Vagina (tissue), 2 donors: Measurements from ENCODE around the gene CR1. TPM values are rescaled to one million over a fixed set of nuclear protein-coding genes. Genes with fewer than 3 reads are reported as not detected.

Source experiments
- DNase-seq, 2 donors: peaks; one replicate each; pipeline ENCODE4 v3.0.0-alpha.2; 2017; ENCODE audit errors: extremely low spot score in 2 of 2
- H3K27ac ChIP-seq: fragments of 200-600 bp; sonication (generic); one replicate; pipeline ENCODE4 v1.5.1; 2019
- H3K27me3 ChIP-seq: fragments of 200-600 bp; sonication (generic); one replicate; pipeline ENCODE4 v1.5.1; 2019
- H3K36me3 ChIP-seq, 2 donors: fragments of 200-600 bp; sonication (generic); one replicate each; pipeline ENCODE4 v1.5.1; 2017 to 2019
- H3K4me1 ChIP-seq: fragments of 200-600 bp; sonication (generic); one replicate; pipeline ENCODE4 v1.5.1; 2019
- H3K4me3 ChIP-seq, 2 donors: fragments of 200-600 bp; sonication (generic); 1 replicate in 1 of 2; 2 replicates in 1 of 2; pipeline ENCODE4 v1.5.1; 2016 to 2019
- H3K9me3 ChIP-seq: fragments of 200-600 bp; sonication (generic); one replicate; pipeline ENCODE4 v1.5.1; 2019
- CTCF ChIP-seq, 3 experiments: fragments of 450-650 bp in 2 of 3; fragments of 200-600 bp in 1 of 3; sonication (generic) in 1 of 3; IDR thresholded peaks; one replicate each; pipeline ENCODE4 v1.5.1; 2017 to 2019; ENCODE audit warnings: antibody characterized with exemption in 3 of 3, mild to moderate bottlenecking in 2 of 3, moderate library complexity in 2 of 3
- POLR2A ChIP-seq, 2 donors: fragments of 450-650 bp; IDR thresholded peaks; one replicate each; pipeline ENCODE4 v1.6.1; 2017; ENCODE audit warnings: antibody characterized with exemption in 2 of 2, mild to moderate bottlenecking in 2 of 2, moderate library complexity in 2 of 2
- POLR2AphosphoS5 ChIP-seq, 2 donors: sonication (generic); formaldehyde crosslinking; IDR thresholded peaks; one replicate each; pipeline ENCODE4 v1.9.0; 2017; ENCODE audit warnings: antibody characterized with exemption in 2 of 2, mild to moderate bottlenecking in 2 of 2, low read depth in 1 of 2; ENCODE audit not compliant: insufficient read depth in 1 of 2
- intact Hi-C: fragments of 100-400 bp; cut with DNase I; formaldehyde crosslinking; loops from one replicate; pipeline ENCODE4 v1.15.1; 2023
- total RNA-seq: library from RNA; depleted of rRNA; stranded (reverse); fragments of >200 nt; gene quantifications from one replicate; pipeline ENCODE4 v1.2.3, GENCODE V29; 2016

The CR1 gene
- total RNA-seq, 1 donor from 2014 or later, result 2.5 TPM

DNA sequence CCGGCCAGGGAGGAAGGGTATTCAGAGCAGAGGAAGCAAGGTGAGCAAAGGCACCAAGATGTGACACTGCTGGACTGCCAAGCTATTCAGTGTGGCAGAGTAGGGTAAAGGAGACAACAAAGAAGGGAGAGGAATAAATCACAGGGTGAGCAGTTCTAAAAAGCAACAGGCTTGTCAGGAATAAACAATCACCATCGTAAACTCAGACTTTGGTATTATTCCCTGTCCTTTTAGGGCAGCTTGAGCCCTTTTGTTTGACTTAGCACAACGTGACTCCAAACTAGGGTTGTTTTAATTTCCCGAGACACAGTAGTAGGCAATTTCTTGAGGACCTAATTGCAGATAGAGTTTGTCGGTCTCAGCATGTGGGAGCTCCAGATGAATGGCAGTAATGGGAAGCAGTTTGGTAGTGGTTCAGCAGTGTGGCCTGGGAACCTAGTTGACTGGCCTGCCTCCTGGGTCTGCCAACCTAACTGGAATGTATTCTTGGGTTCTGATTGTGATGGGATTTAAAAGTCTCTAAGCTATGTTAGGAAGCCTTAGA is 153.3 kb downstream of the CR1 start:
- intact Hi-C loops, result no loop called here
- TF ChIP-seq POLR2AphosphoS5 (IDR thresholded peaks at IDR 0.05; ENCODE audit: insufficient read depth in 1 of 2, low read depth in 1 of 2) (no peak), CTCF (IDR thresholded peaks at IDR 0.05) (no peak), POLR2A (IDR thresholded peaks at IDR 0.05) (no peak)
- no peaks in the 10 kb centered on the region for H3K9me3 ChIP-seq
- no peak overlapping the region for H3K27ac ChIP-seq
- H3K36me3 ChIP-seq, result no peaks in the 10 kb centered on the region
- H3K4me3 ChIP-seq, result no peak overlapping the region
- peaks cover 11% of the 10 kb centered on the region for H3K4me1 ChIP-seq
- no peak for DNase-seq
- H3K27me3 ChIP-seq, result no peaks in the 10 kb centered on the region

DNA sequence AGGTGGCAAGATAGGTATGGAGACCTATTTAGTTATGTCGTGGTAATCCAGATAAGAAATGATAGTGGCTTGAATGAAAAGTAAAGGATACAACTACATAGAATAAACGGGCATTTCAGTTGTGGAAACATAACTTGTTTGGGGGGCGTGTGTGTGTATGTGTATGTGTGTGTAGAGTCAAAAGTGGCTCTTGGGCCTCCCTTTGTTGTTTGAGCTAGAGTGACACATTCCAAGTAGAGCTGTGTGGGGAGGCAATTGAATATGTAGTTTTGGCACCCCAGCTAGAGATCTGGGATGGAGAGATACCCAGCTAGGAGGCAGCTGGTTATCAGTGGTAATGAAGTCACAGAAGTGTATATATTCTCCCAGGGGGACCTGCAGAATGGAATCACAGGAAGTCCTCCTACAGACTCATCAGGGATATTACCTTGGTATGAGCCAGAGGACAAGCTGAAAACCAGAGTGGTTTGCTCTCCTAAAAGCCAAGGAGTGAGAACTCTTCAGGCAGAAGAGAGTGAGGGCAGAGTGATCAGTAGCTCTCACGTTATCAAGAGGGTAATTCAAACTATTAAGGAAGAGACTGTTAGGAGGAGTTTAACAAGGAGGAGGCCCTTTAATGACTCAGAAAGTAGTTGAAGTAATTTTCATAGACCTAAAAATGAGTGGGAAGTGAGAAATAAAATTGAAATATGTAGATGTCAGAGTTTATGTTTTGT is 154.1 kb downstream of the CR1 start:
- no peak for TF ChIP-seq CTCF (IDR thresholded peaks at IDR 0.05)
- no peak for TF ChIP-seq POLR2A (IDR thresholded peaks at IDR 0.05)
- no peak for TF ChIP-seq POLR2AphosphoS5 (IDR thresholded peaks at IDR 0.05; ENCODE audit: insufficient read depth in 1 of 2, low read depth in 1 of 2)
- Histone ChIP-seq H3K4me3 (no peak overlapping the region), H3K27me3 (no peaks in the 10 kb centered on the region), H3K36me3 (no peaks in the 10 kb centered on the region), H3K27ac (no peak overlapping the region), H3K4me1 (peaks cover 6% of the 10 kb centered on the region), H3K9me3 (no peaks in the 10 kb centered on the region)
- no peak for DNase-seq
- intact Hi-C loops, result no loop called here

GRCh38 chr1:207651583-207651982 is 155.6 kb downstream of the CR1 start:
- DNase-seq, result no peak
- intact Hi-C loops, result no loop called here
- no peak overlapping the region for H3K27ac ChIP-seq
- no peaks in the 10 kb centered on the region for H3K9me3 ChIP-seq
- no peaks in the 10 kb centered on the region for H3K4me1 ChIP-seq
- H3K36me3 ChIP-seq, result no peaks in the 10 kb centered on the region
- no peak overlapping the region for H3K4me3 ChIP-seq
- no peak for TF ChIP-seq CTCF (IDR thresholded peaks at IDR 0.05)
- no peak for TF ChIP-seq POLR2A (IDR thresholded peaks at IDR 0.05)
- TF ChIP-seq POLR2AphosphoS5 (IDR thresholded peaks at IDR 0.05; ENCODE audit: insufficient read depth in 1 of 2, low read depth in 1 of 2), result no peak
- H3K27me3 ChIP-seq, result no peaks in the 10 kb centered on the region

- Histone ChIP-seq H3K4me1 (no peaks in the 10 kb centered on the region), H3K27me3 (no peaks in the 10 kb centered on the region), H3K27ac (no peak overlapping the region), H3K36me3 (no peaks in the 10 kb centered on the region), H3K9me3 (no peaks in the 10 kb centered on the region), H3K4me3 (no peak overlapping the region)
- no peak for TF ChIP-seq POLR2AphosphoS5 (IDR thresholded peaks at IDR 0.05; ENCODE audit: insufficient read depth in 1 of 2, low read depth in 1 of 2)
- TF ChIP-seq POLR2A (IDR thresholded peaks at IDR 0.05), result no peak
- TF ChIP-seq CTCF (IDR thresholded peaks at IDR 0.05), result no peak
- no peak for DNase-seq
- intact Hi-C loops, result no loop called here
These were observed 158.4 kb downstream of the CR1 start for GRCh38 chr1:207654320-207654719.

DNA sequence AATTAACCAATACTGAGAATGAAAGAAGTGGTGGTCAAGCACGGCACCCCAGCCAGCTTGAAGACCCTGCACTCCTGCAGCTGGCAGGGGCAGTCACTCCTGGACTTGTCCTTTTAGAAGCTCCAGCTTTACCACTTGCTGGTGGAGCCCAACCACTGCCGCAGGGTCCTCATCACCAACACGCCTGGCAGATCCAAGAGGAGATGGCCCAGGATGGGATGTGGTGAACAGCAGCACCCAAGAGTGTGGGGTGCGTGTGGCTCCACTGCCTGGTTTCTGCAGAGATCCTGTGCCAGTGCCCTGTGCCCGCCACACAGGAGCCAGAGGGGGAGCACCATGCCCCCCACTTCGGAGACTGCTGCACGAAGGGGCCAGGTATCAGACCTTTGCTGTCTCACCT is 162.5 kb downstream of the CR1 start:
- intact Hi-C loops, result no loop called here
- no peaks in the 10 kb centered on the region for H3K9me3 ChIP-seq
- no peak overlapping the region for H3K27ac ChIP-seq
- H3K27me3 ChIP-seq, result no peaks in the 10 kb centered on the region
- H3K4me1 ChIP-seq, result no peaks in the 10 kb centered on the region
- no peak for DNase-seq
- TF ChIP-seq CTCF (IDR thresholded peaks at IDR 0.05) (no peak), POLR2AphosphoS5 (IDR thresholded peaks at IDR 0.05; ENCODE audit: insufficient read depth in 1 of 2, low read depth in 1 of 2) (no peak), POLR2A (IDR thresholded peaks at IDR 0.05) (no peak)
- no peak overlapping the region for H3K4me3 ChIP-seq
- no peaks in the 10 kb centered on the region for H3K36me3 ChIP-seq
